Measurements from ENCODE around the gene SFXN2. TPM values are rescaled to one million over a fixed set of nuclear protein-coding genes. Genes with fewer than 3 reads are reported as not detected.

SFXN2 gene
- total RNA-seq, 4 donors from 2014 or later = 0.20 to 5.0 (median 0.76) TPM

GRCh38 chr10:102679596-102679995 is 34.8 kb upstream of the SFXN2 start:
- ATAC-seq (no peak), DNase-seq (no peak)
- no peaks in the 10 kb centered on the region for H3K9me3 ChIP-seq
- no peaks in the 10 kb centered on the region for H3K27me3 ChIP-seq
- H3K4me3 ChIP-seq = no peak overlapping the region
- intact Hi-C loops (cut with DNase I; ENCODE audit: low total_unique reads) (loop anchor here (2.0 kb wide), 1 partner anchor 33 kb away; no protein-coding TSS in a partner anchor), in situ Hi-C loops (cut with MboI; ENCODE audit: low sequenced_read_pairs in 4 of 4) (no loop called here)
- no peak for TF ChIP-seq CTCF (IDR thresholded peaks at IDR 0.05 in 4 of 5, conservative IDR thresholded peaks at IDR 0.05 in 1 of 5)
- no peak for TF ChIP-seq POLR2A (IDR thresholded peaks at IDR 0.05)
- no peaks in the 10 kb centered on the region for H3K36me3 ChIP-seq
- peaks cover 18 to 32% of the 10 kb centered on the region in 2 donors for H3K4me1 ChIP-seq
- no peak overlapping the region for H3K27ac ChIP-seq

GRCh38 chr10:102681696-102682095 is 32.7 kb upstream of the SFXN2 start:
- H3K27ac ChIP-seq = no peak overlapping the region
- no peak overlapping the region for H3K4me3 ChIP-seq
- in situ Hi-C loops (cut with MboI; ENCODE audit: low sequenced_read_pairs in 4 of 4) = no loop called here
- TF ChIP-seq CTCF (IDR thresholded peaks at IDR 0.05 in 4 of 5, conservative IDR thresholded peaks at IDR 0.05 in 1 of 5) = no peak
- TF ChIP-seq POLR2A (IDR thresholded peaks at IDR 0.05) = no peak
- ATAC-seq (no peak), DNase-seq (no peak)
- H3K9me3 ChIP-seq = no peaks in the 10 kb centered on the region
- H3K4me1 ChIP-seq = peaks cover 6 to 24% of the 10 kb centered on the region in 2 donors
- H3K36me3 ChIP-seq = peaks cover 0 to 5% of the 10 kb centered on the region in 2 donors
- no peaks in the 10 kb centered on the region for H3K27me3 ChIP-seq
- intact Hi-C loops (cut with DNase I; ENCODE audit: low total_unique reads) = no loop called here

GRCh38 chr10:102682416-102682815 is 32.0 kb upstream of the SFXN2 start:
- H3K27ac ChIP-seq = no peak overlapping the region
- H3K4me3 ChIP-seq = no peak overlapping the region
- ATAC-seq (no peak), DNase-seq (no peak)
- H3K27me3 ChIP-seq = no peaks in the 10 kb centered on the region
- intact Hi-C loops (cut with DNase I; ENCODE audit: low total_unique reads) (no loop called here), in situ Hi-C loops (cut with MboI; ENCODE audit: low sequenced_read_pairs in 4 of 4) (no loop called here)
- H3K9me3 ChIP-seq = no peaks in the 10 kb centered on the region
- H3K4me1 ChIP-seq = peaks cover 6 to 17% of the 10 kb centered on the region in 2 donors
- TF ChIP-seq POLR2A (IDR thresholded peaks at IDR 0.05) (no peak), CTCF (IDR thresholded peaks at IDR 0.05 in 4 of 5, conservative IDR thresholded peaks at IDR 0.05 in 1 of 5) (no peak)
- peaks cover 0 to 5% of the 10 kb centered on the region in 2 donors for H3K36me3 ChIP-seq

DNA sequence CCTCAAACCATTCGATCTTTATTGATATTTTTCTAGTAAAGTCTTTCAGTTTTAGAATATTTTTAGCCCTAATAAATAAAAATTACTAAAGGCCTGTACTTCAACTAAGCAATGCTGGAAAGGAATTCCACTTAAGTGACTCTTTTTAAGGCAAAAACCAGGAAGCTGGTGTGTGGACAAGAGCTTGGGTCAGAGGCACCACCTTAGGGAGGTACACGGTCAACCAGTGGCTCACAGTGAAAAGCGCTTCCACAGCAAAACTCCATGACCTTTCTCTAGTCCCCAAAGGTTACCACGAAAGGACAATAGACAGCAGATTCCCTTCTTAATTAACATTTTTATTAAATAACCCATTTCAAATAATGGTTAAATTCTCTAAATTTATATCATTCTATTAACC is 31.5 kb upstream of the SFXN2 start:
- peaks cover 0 to 5% of the 10 kb centered on the region in 2 donors for H3K36me3 ChIP-seq
- ATAC-seq (no peak), DNase-seq (no peak)
- intact Hi-C loops (cut with DNase I; ENCODE audit: low total_unique reads) (no loop called here), in situ Hi-C loops (cut with MboI; ENCODE audit: low sequenced_read_pairs in 4 of 4) (no loop called here)
- no peaks in the 10 kb centered on the region for H3K27me3 ChIP-seq
- H3K4me3 ChIP-seq = no peak overlapping the region
- H3K9me3 ChIP-seq = no peaks in the 10 kb centered on the region
- H3K27ac ChIP-seq = no peak overlapping the region
- no peak for TF ChIP-seq CTCF (IDR thresholded peaks at IDR 0.05 in 4 of 5, conservative IDR thresholded peaks at IDR 0.05 in 1 of 5)
- TF ChIP-seq POLR2A (IDR thresholded peaks at IDR 0.05) = no peak
- H3K4me1 ChIP-seq = peaks cover 6 to 11% of the 10 kb centered on the region in 2 donors

- Histone ChIP-seq H3K4me1 (peaks cover 2 to 5% of the 10 kb centered on the region in 2 donors), H3K27me3 (no peaks in the 10 kb centered on the region), H3K9me3 (no peaks in the 10 kb centered on the region), H3K4me3 (no peak overlapping the region), H3K36me3 (peaks cover 0 to 5% of the 10 kb centered on the region in 2 donors), H3K27ac (no peak overlapping the region)
- TF ChIP-seq CTCF (IDR thresholded peaks at IDR 0.05 in 4 of 5, conservative IDR thresholded peaks at IDR 0.05 in 1 of 5) (no peak), POLR2A (IDR thresholded peaks at IDR 0.05) (no peak)
- in situ Hi-C loops (cut with MboI; ENCODE audit: low sequenced_read_pairs in 4 of 4) (no loop called here), intact Hi-C loops (cut with DNase I; ENCODE audit: low total_unique reads) (no loop called here)
- DNase-seq = no peak
- ATAC-seq = no peak
Observed at GRCh38 chr10:102683736-102684135, 30.7 kb upstream of the SFXN2 start.

All from gastrocnemius medialis (tissue), 4 donors.